PC-3 (cell line): ENCODE results near the gene IL9. TPM values are rescaled to one million over a fixed set of nuclear protein-coding genes. Genes with fewer than 3 reads are reported as not detected.

Experiments used
- total RNA-seq: library from RNA; depleted of rRNA; stranded (reverse); fragments of >200 nt; gene quantifications from 2 replicates; pipeline ENCODE4 v1.2.3, GENCODE V29; 2014; rRNA removed

IL9 gene
- total RNA-seq, 1 experiment from 2014 or later: not detected

Other genes with a start within 250 kb of the IL9 start
- gene SLC25A48, start 61.2 kb downstream of the IL9 start, total RNA-seq: not detected in 2 replicates
- not detected in 2 replicates for gene LECT2, start 59.1 kb upstream of the IL9 start, total RNA-seq
- gene TGFBI, start 133.1 kb upstream of the IL9 start, total RNA-seq: 4.5 and 4.8 TPM in 2 replicates
- gene SMAD5, start 237.0 kb upstream of the IL9 start, total RNA-seq: 19.8 and 28.5 TPM in 2 replicates